Transverse colon (tissue), 4 donors: ENCODE results near the gene POLK. TPM values are rescaled to one million over a fixed set of nuclear protein-coding genes. Genes with fewer than 3 reads are reported as not detected.
"Not testable (repeated sequence)": the region's sequence is repeated elsewhere in the genome, so short reads cannot be mapped to it uniquely, and the experiment has no call there.

Experiments used
- DNase-seq: peaks from one replicate; pipeline ENCODE4 v3.0.0-alpha.2; 2019
- H3K27ac ChIP-seq, 4 donors: fragments of 200-600 bp; sonication (generic); 2 replicates each; pipeline ENCODE4 v1.5.1; 2016 to 2018; ENCODE audit warnings: inconsistent platforms in 4 of 4
- H3K27me3 ChIP-seq: fragments of 200-600 bp; sonication (generic); 2 replicates; pipeline ENCODE4 v1.5.1; 2017; ENCODE audit warnings: inconsistent platforms
- H3K36me3 ChIP-seq, 4 donors: fragments of 200-600 bp; sonication (generic); 2 replicates each; pipeline ENCODE4 v1.5.1; 2017 to 2019; ENCODE audit warnings: inconsistent platforms in 4 of 4
- H3K4me1 ChIP-seq, 4 donors: fragments of 200-600 bp; sonication (generic); 2 replicates each; pipeline ENCODE4 v1.5.1; 2017 to 2020; ENCODE audit warnings: inconsistent platforms in 4 of 4
- H3K4me3 ChIP-seq, 4 donors: fragments of 200-600 bp; sonication (generic); 1 replicate in 1 of 4; 2 replicates in 3 of 4; pipeline versions ENCODE4 v1.5.1 to v1.6.1; 2017 to 2019; ENCODE audit warnings: inconsistent platforms in 4 of 4
- H3K9me3 ChIP-seq, 2 donors: fragments of 200-600 bp; sonication (generic); 2 replicates each; pipeline ENCODE4 v1.5.1; 2017 to 2019; ENCODE audit warnings: inconsistent platforms in 2 of 2
- EP300 ChIP-seq: sonication (generic); formaldehyde crosslinking; IDR thresholded peaks from one replicate; pipeline ENCODE4 v1.6.1; 2017; ENCODE audit warnings: antibody characterized with exemption, low read depth
- POLR2A ChIP-seq: fragments of 450-650 bp; IDR thresholded peaks from one replicate; pipeline ENCODE4 v1.6.1; 2016; ENCODE audit warnings: antibody characterized with exemption, mild to moderate bottlenecking, moderate library complexity
- POLR2AphosphoS5 ChIP-seq, 3 donors: sonication (generic); formaldehyde crosslinking; IDR thresholded peaks; one replicate each; pipeline ENCODE4 v1.6.1; 2016; ENCODE audit warnings: antibody characterized with exemption in 3 of 3
- WGBS, 2 donors: methylation state at CpG; one replicate each; pipeline ENCODE4 v1.1.5; 2018; ENCODE audit warnings: low coverage in 1 of 2; 5-methylcytosine and 5-hydroxymethylcytosine counted together
- in situ Hi-C, 4 donors: fragments of 200-750 bp; cut with MboI; loops; one replicate each; pipeline versions ENCODE4 v1.15.0 to v1.15.1; 2017; ENCODE audit warnings: low sequenced_read_pairs in 3 of 4, low pct_ligation_motif_present in 1 of 4, low pct_unique_long_range_greater_than_20kb in 1 of 4
- intact Hi-C: fragments of 100-400 bp; cut with DNase I; formaldehyde crosslinking; loops from one replicate; pipeline ENCODE4 v1.15.1; 2023; ENCODE audit warnings: low total_unique reads
- total RNA-seq, 4 donors: library from RNA; depleted of rRNA; stranded (reverse); fragments of >200 nt; gene quantifications; one replicate each; pipeline ENCODE4 v1.1.0, GENCODE V29; 2016
- TF ChIP-seq, protein P1 (sequence below), 5 experiments: fragments of 200-600 bp in 3 of 5; fragments of 450-650 bp in 2 of 5; sonication (generic) in 3 of 5; IDR thresholded peaks; 1 replicate in 2 of 5; 2 replicates in 3 of 5; pipeline ENCODE4 v1.5.1; 2016 to 2017; ENCODE audit warnings: antibody characterized with exemption in 5 of 5, inconsistent platforms in 3 of 5, mild to moderate bottlenecking in 2 of 5, moderate library complexity in 1 of 5

Gene POLK
- total RNA-seq, 4 donors from 2014 or later = 5.4 to 30.2 (median 18.5) TPM

DNA sequence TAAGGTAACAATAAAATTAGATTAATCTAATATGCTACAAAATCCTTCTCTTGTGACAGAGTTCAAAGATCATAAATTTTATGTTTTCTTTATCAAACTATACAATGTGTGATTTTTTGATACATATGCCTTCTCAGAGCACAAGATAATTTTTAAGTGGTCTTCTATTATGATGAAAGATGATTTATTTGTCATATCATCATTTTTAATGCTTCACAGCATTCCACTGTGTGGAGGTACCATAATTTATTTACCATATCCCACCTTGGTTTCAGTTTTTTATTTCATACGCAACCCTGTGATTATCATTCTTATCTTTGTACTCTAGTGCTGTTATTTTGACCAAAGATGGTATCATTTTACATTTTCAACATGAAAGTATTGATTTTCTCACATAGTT is 41.7 kb downstream of the POLK start:
- Histone ChIP-seq H3K27me3 (no peaks in the 10 kb centered on the region), H3K27ac (no peak overlapping the region), H3K4me3 (no peak overlapping the region), H3K36me3 (peaks cover 0 to 6% (median 2%) of the 10 kb centered on the region in 4 donors), H3K4me1 (no peaks in the 10 kb centered on the region), H3K9me3 (no peaks in the 10 kb centered on the region)
- intact Hi-C loops (no loop called here), in situ Hi-C loops (no loop called here)
- DNase-seq = no peak
- WGBS, 2 donors = 88 to 100% methylated on average over 1 of the region's 1 CpG
- no peak for TF ChIP-seq EP300
- TF ChIP-seq POLR2A = no peak
- no peak for TF ChIP-seq POLR2AphosphoS5 (IDR thresholded peaks at IDR 0.05)
- TF ChIP-seq, protein P1, sequence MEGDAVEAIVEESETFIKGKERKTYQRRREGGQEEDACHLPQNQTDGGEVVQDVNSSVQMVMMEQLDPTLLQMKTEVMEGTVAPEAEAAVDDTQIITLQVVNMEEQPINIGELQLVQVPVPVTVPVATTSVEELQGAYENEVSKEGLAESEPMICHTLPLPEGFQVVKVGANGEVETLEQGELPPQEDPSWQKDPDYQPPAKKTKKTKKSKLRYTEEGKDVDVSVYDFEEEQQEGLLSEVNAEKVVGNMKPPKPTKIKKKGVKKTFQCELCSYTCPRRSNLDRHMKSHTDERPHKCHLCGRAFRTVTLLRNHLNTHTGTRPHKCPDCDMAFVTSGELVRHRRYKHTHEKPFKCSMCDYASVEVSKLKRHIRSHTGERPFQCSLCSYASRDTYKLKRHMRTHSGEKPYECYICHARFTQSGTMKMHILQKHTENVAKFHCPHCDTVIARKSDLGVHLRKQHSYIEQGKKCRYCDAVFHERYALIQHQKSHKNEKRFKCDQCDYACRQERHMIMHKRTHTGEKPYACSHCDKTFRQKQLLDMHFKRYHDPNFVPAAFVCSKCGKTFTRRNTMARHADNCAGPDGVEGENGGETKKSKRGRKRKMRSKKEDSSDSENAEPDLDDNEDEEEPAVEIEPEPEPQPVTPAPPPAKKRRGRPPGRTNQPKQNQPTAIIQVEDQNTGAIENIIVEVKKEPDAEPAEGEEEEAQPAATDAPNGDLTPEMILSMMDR (IDR thresholded peaks at IDR 0.05) = no peak

DNA sequence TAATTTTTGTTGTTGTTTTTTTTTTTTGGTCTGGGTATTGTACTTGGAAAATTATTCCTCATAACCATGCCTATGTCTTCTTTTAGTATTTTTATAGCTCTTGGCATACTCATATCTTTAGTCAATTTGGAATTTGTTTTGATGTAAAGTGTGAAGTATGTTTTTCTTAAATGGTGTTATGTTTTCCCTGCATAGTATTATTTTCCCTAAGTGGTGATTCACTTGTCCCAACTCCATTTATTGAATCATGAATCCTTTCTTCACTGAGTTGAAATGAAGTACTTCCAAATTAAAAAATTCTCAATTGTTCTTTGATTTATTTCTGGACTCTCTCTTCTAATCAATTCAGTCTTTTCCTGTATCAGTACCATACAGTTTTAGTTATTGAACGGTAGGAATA is 46.5 kb downstream of the POLK start:
- 90 to 94% methylated on average over 1 of the region's 1 CpG for WGBS, 2 donors
- H3K9me3 ChIP-seq = peaks cover 0 to 6% of the 10 kb centered on the region in 2 donors
- DNase-seq = no peak
- no peak overlapping the region for H3K27ac ChIP-seq
- TF ChIP-seq POLR2AphosphoS5 (IDR thresholded peaks at IDR 0.05) = no peak
- no peak for TF ChIP-seq POLR2A
- no peak for TF ChIP-seq EP300
- TF ChIP-seq, protein P1 (IDR thresholded peaks at IDR 0.05) = no peak
- intact Hi-C loops (no loop called here), in situ Hi-C loops (no loop called here)
- peaks cover 0 to 6% (median 2%) of the 10 kb centered on the region in 4 donors for H3K36me3 ChIP-seq
- H3K4me1 ChIP-seq = no peaks in the 10 kb centered on the region
- no peaks in the 10 kb centered on the region for H3K27me3 ChIP-seq
- H3K4me3 ChIP-seq = no peak overlapping the region

DNA sequence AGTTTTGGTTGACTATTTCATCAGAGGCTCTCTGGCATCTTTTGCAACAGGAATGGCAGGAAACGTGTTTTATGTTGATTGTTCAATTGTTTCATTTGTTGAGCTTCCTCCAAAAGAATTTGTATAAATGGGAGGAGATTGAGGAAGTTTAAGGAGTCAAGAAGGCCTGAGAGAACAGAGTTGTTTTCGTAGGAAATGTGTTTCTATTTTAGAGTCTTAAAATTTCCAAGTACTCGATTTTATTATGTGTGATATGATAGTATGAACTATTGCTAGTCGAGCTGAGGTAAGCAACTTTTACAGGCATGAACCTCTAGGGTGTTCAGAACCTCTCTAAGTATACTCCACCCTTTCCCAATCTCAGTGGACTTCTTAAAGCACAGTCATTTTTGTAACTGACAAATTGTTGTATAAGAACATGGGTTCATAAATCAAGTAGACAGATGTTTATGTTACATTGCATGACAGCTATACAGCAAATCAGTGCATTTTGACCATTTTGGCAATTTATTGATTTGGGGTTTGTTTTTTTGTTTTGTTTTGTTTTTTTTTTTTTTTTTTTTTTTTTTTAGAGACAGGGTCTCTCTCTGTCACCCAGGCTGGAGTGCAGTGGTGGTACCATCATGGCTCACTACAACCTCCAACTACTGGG is 47.4 kb downstream of the POLK start:
- DNase-seq = no peak
- no peak for TF ChIP-seq POLR2AphosphoS5 (IDR thresholded peaks at IDR 0.05)
- TF ChIP-seq EP300 = no peak
- TF ChIP-seq POLR2A = no peak
- TF ChIP-seq, protein P1 (IDR thresholded peaks at IDR 0.05) = no peak
- H3K9me3 ChIP-seq = peaks cover 0 to 7% of the 10 kb centered on the region in 2 donors
- no peaks in the 10 kb centered on the region for H3K4me1 ChIP-seq
- no peaks in the 10 kb centered on the region for H3K27me3 ChIP-seq
- in situ Hi-C loops (no loop called here), intact Hi-C loops (no loop called here)
- H3K27ac ChIP-seq = peak overlapping the region in 1 of 4 donors; percentile 2
- H3K36me3 ChIP-seq = peaks cover 0 to 6% (median 0%) of the 10 kb centered on the region in 4 donors
- 46 to 70% methylated on average over 4 of the region's 4 CpGs for WGBS, 2 donors
- no peak overlapping the region for H3K4me3 ChIP-seq

DNA sequence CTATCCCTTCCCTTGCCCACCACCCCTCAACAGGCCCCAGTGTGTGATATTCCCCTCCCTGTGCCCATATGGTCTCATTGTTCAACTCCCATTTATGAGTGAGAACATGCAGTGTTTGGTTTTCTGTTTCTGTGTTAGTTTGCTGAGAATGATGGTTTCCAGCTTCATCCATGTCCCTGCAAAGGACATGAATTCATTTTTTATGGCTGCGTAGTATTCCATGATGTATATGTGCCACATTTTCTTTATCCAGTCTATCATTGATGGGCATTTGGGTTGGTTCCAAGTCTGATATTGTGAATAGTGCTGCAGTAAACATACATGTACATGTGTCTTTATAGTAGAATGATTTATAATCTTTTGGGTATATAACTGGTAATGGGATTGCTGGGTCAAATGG is 49.0 kb downstream of the POLK start:
- H3K27ac ChIP-seq, H3K4me1 ChIP-seq, H3K4me3 ChIP-seq, in situ Hi-C loops, H3K9me3 ChIP-seq, H3K36me3 ChIP-seq, H3K27me3 ChIP-seq, intact Hi-C loops, DNase-seq: not testable (repeated sequence)
- 100% methylated on average over 1 of the region's 1 CpG for WGBS, 2 donors

DNA sequence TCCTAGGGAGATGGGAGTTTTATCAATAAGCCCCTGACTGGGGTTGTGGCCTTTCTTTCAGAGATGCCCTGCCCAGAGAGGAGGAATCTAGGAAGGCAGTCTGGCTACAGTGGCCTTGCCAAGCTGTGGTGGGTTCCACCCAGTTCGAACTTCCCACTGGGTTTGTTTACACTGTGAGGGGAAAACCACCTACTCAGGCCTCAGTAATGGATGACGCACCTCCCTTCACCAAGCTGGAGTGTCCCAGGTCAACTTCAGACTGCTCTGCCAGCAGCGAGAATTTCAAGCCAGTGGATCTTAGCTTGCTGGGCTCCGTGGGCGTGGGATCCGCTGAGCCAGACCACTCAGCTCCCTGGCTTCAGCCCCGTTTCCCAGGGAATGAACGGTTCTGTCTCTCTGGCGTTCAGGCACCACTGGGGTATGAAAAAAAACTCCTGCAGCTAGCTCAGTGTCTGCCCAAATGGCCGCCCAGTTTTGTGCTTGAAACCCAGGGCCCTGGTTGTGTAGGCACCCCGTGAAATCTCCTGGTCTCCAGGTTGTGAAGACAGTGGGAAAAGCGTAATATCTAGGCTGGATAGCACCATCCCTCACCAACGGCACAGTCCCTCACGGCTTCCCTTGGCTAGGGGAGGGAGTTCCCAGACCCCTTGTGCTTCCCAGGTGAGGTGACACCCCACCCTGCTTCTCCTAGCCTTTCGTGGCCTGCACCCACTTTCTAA is 54.5 kb downstream of the POLK start:
- in situ Hi-C loops, intact Hi-C loops, H3K4me3 ChIP-seq, DNase-seq, H3K36me3 ChIP-seq, H3K9me3 ChIP-seq, H3K27me3 ChIP-seq: not testable (repeated sequence)
- 86% methylated on average over 8 of the region's 15 CpGs; no CpG with 5 or more reads in 1 of the 2 donors for WGBS, 2 donors
- H3K4me1 ChIP-seq = peaks cover 6 to 22% (median 9%) of the 10 kb centered on the region in 4 donors
- peak overlapping the region; percentile 54 to 65 (median 64) for H3K27ac ChIP-seq
